HEK293T (cell line): Measurements from ENCODE around the gene MKKS.
"Not testable (repeated sequence)": the region's sequence is repeated elsewhere in the genome, so short reads cannot be mapped to it uniquely, and the experiment has no call there.

Source experiments
- CTCF ChIA-PET: fragments of 350-600 bp; formaldehyde crosslinking; extraction: SDS; loops from one replicate; lab custom pipeline; 2021; ENCODE audit warnings: antibody characterized with exemption, inconsistent platforms; lab: Yijun Ruan, JAX
- POLR2A ChIA-PET: fragments of 350-600 bp; formaldehyde crosslinking; extraction: SDS; loops from one replicate; lab custom pipeline; 2020; ENCODE audit warnings: antibody characterized with exemption, inconsistent platforms; lab: Yijun Ruan, JAX
- DNase-seq: peaks from one replicate; pipeline ENCODE4 v3.0.0; 2012; ENCODE audit warnings: mixed read lengths; ENCODE audit errors: extremely low spot score
- ARNT ChIP-seq: fragments of 450-650 bp; IDR thresholded peaks from 2 replicates; pipeline ENCODE4 v1.6.1; 2017; ENCODE audit warnings: mild to moderate bottlenecking
- BHLHE40 ChIP-seq: fragments of 450-650 bp; IDR thresholded peaks from 2 replicates; pipeline ENCODE4 v1.6.1; 2016; ENCODE audit warnings: mild to moderate bottlenecking, moderate library complexity, borderline replicate concordance
- CTBP1 ChIP-seq: fragments of 450-650 bp; IDR thresholded peaks from 2 replicates; pipeline ENCODE4 v1.6.1; 2016; ENCODE audit warnings: borderline replicate concordance
- ELF4 ChIP-seq: fragments of 450-650 bp; IDR thresholded peaks from 2 replicates; pipeline ENCODE4 v1.6.1; 2017; ENCODE audit warnings: antibody characterized with exemption
- FOXA1 ChIP-seq: fragments of 450-650 bp; IDR thresholded peaks from 2 replicates; pipeline ENCODE4 v1.6.1; 2016; ENCODE audit warnings: mild to moderate bottlenecking
- FOXK2 ChIP-seq: fragments of 450-650 bp; IDR thresholded peaks from 2 replicates; pipeline ENCODE4 v1.6.1; 2016; ENCODE audit warnings: mild to moderate bottlenecking
- FOXM1 ChIP-seq: fragments of 450-650 bp; IDR thresholded peaks from 2 replicates; pipeline ENCODE4 v1.6.1; 2017; ENCODE audit warnings: mild to moderate bottlenecking, borderline replicate concordance
- HDGF ChIP-seq: fragments of 450-650 bp; IDR thresholded peaks from 2 replicates; pipeline ENCODE4 v1.6.1; 2017; ENCODE audit warnings: antibody characterized with exemption, borderline replicate concordance
- L3MBTL2 ChIP-seq: fragments of 450-650 bp; conservative IDR thresholded peaks from 2 replicates; pipeline ENCODE4 v1.6.1; 2016; ENCODE audit warnings: mild to moderate bottlenecking
- LEF1 ChIP-seq: fragments of 450-650 bp; IDR thresholded peaks from 2 replicates; pipeline ENCODE4 v1.6.1; 2017; ENCODE audit warnings: mild to moderate bottlenecking, borderline replicate concordance
- NFRKB ChIP-seq: fragments of 450-650 bp; IDR thresholded peaks from 2 replicates; pipeline ENCODE4 v1.6.1; 2016; ENCODE audit warnings: mild to moderate bottlenecking, moderate library complexity
- PKNOX1 ChIP-seq: fragments of 450-650 bp; IDR thresholded peaks from 2 replicates; pipeline ENCODE4 v1.6.1; 2016
- SP1 ChIP-seq: fragments of 450-650 bp; IDR thresholded peaks from 2 replicates; pipeline ENCODE4 v1.6.1; 2017
- SUZ12 ChIP-seq: fragments of 450-650 bp; IDR thresholded peaks from 2 replicates; pipeline ENCODE4 v1.6.1; 2016; ENCODE audit warnings: mild to moderate bottlenecking
- TARDBP ChIP-seq: fragments of 450-650 bp; IDR thresholded peaks from 2 replicates; pipeline ENCODE4 v1.6.1; 2016
- ZNF384 ChIP-seq: fragments of 450-650 bp; IDR thresholded peaks from 2 replicates; pipeline ENCODE4 v1.6.1; 2016

Gene MKKS

GRCh38 chr20:10429443-10429981 lies 4.5 kb downstream of the MKKS start:
- DNase-seq, result no peak
- TF ChIP-seq LEF1 (no peak), FOXK2 (no peak), CTBP1 (no peak), ELF4 (no peak), FOXA1 (no peak), HDGF (no peak), FOXM1 (no peak), SP1 (no peak), BHLHE40 (no peak), PKNOX1 (no peak), TARDBP (no peak), ZNF384 (no peak), SUZ12 (no peak), NFRKB (no peak), L3MBTL2 (no peak), ARNT (no peak)
- ChIA-PET POLR2A (no interaction called here), CTCF (no interaction called here)

GRCh38 chr20:10428008-10428407 lies 6.0 kb downstream of the MKKS start:
- TF ChIP-seq ELF4 (no peak), BHLHE40 (no peak), PKNOX1 (no peak), FOXK2 (no peak), LEF1 (no peak), CTBP1 (no peak), SUZ12 (no peak), TARDBP (no peak), NFRKB (no peak), ARNT (no peak), L3MBTL2 (no peak), FOXA1 (no peak), SP1 (no peak), FOXM1 (no peak), HDGF (no peak), ZNF384 (no peak)
- DNase-seq, result no peak
- CTCF ChIA-PET, result interaction anchor here (0.6 to 1.3 kb wide), 2 partner anchors 525 to 811 kb away, joined by 3 to 4 read pairs; no protein-coding TSS in a partner anchor
- POLR2A ChIA-PET, result no interaction called here

- POLR2A ChIA-PET, result interaction anchor here (0.7 kb wide), 1 partner anchor 210 kb away, joined by 4 read pairs; no protein-coding TSS in a partner anchor
- CTCF ChIA-PET, result interaction anchor here (0.6 to 1.1 kb wide), 4 partner anchors 11 to 810 kb away, joined by 3 read pairs; no protein-coding TSS in a partner anchor
- DNase-seq, result peak; percentile 24
- TF ChIP-seq TARDBP, result no peak
- no peak for TF ChIP-seq ZNF384
- TF ChIP-seq FOXK2, result no peak
- TF ChIP-seq ELF4, result no peak
- no peak for TF ChIP-seq BHLHE40
- TF ChIP-seq CTBP1, result no peak
- no peak for TF ChIP-seq FOXM1
- no peak for TF ChIP-seq SUZ12
Observed at GRCh38 chr20:10427060-10427692, 6.8 kb downstream of the MKKS start.

- TF ChIP-seq NFRKB, result no peak
- no peak for TF ChIP-seq LEF1
- no peak for TF ChIP-seq BHLHE40
- TF ChIP-seq L3MBTL2, result no peak
- no peak for TF ChIP-seq FOXM1
- no peak for TF ChIP-seq FOXA1
- no peak for DNase-seq
- ChIA-PET POLR2A (no interaction called here), CTCF (interaction anchor here (0.7 to 1.0 kb wide), 2 partner anchors 29 to 445 kb away, joined by 3 read pairs; no protein-coding TSS in a partner anchor)
Observed at GRCh38 chr20:10423735-10424134, 10.3 kb downstream of the MKKS start.

GRCh38 chr20:10419550-10420133 lies 14.4 kb downstream of the MKKS start:
- ChIA-PET POLR2A (no interaction called here), CTCF (no interaction called here)
- TF ChIP-seq CTBP1, result no peak
- TF ChIP-seq SP1, result no peak
- no peak for TF ChIP-seq ELF4
- no peak for TF ChIP-seq SUZ12
- no peak for TF ChIP-seq BHLHE40
- TF ChIP-seq HDGF, result no peak
- no peak for TF ChIP-seq L3MBTL2
- no peak for TF ChIP-seq FOXK2
- no peak for TF ChIP-seq TARDBP
- TF ChIP-seq ARNT, result no peak
- DNase-seq, result no peak

- DNase-seq, POLR2A ChIA-PET, CTCF ChIA-PET: not testable (repeated sequence)
Observed at GRCh38 chr20:10417218-10417617, 16.8 kb downstream of the MKKS start.
